H1 (cell line): ENCODE results near the gene KCNMA1. TPM values are rescaled to one million over a fixed set of nuclear protein-coding genes. Genes with fewer than 3 reads are reported as not detected.

ENCODE experiments used
- CTCF ChIA-PET: fragments of 300-600 bp; sonication (Branson Sonifier 250); formaldehyde crosslinking; loops from one replicate; lab custom pipeline; 2021; ENCODE audit not compliant: partially characterized antibody; lab: Charles Lee
- POLR2A ChIA-PET: fragments of 300-600 bp; sonication (Branson Sonifier 250); formaldehyde crosslinking; loops from one replicate; lab custom pipeline; 2021; ENCODE audit warnings: inconsistent platforms; ENCODE audit not compliant: partially characterized antibody; lab: Charles Lee
- DNase-seq, 2 experiments: peaks; one replicate each; pipeline versions ENCODE4 v3.0.0 to v3.0.0-alpha.2; 2010 to 2022; ENCODE audit warnings: low spot score in 2 of 2, low read depth in 1 of 2, mixed read lengths in 1 of 2
- FAIRE-seq: peaks from 2 replicates; lab custom pipeline; 2011; peaks lifted over from hg19 to GRCh38; lab: Jason Lieb, UNC
- H2AFZ ChIP-seq: 2 replicates; pipeline ENCODE4 v1.8.1; 2012; ENCODE audit warnings: low read length, inconsistent platforms
- H2AK5ac ChIP-seq: 2 replicates; pipeline ENCODE4 v1.6.1; 2013; ENCODE audit warnings: low read depth, low read length
- H2BK120ac ChIP-seq: replicated peaks from 2 replicates; pipeline ENCODE3; 2013; ENCODE audit warnings: low read depth, low read length, inconsistent platforms
- H2BK12ac ChIP-seq: 2 replicates; pipeline ENCODE4 v1.6.1; 2013; ENCODE audit warnings: low read depth, low read length
- H2BK15ac ChIP-seq: 2 replicates; pipeline ENCODE4 v1.6.1; 2013; ENCODE audit warnings: low read length
- H2BK20ac ChIP-seq: 2 replicates; pipeline ENCODE4 v1.6.1; 2013; ENCODE audit warnings: low read length
- H2BK5ac ChIP-seq: 2 replicates; pipeline ENCODE4 v1.6.1; 2013; ENCODE audit warnings: low read depth, low read length
- H3K14ac ChIP-seq: 2 replicates; pipeline ENCODE4 v1.6.1; 2013; ENCODE audit warnings: inconsistent platforms; ENCODE audit not compliant: insufficient read length
- H3K18ac ChIP-seq: 2 replicates; pipeline ENCODE4 v1.6.1; 2013; ENCODE audit warnings: low read length; ENCODE audit errors: extremely low read depth
- H3K23ac ChIP-seq: 2 replicates; pipeline ENCODE4 v1.6.1; 2013; ENCODE audit warnings: inconsistent platforms; ENCODE audit not compliant: insufficient read length
- H3K23me2 ChIP-seq: 2 replicates; pipeline ENCODE4 v1.6.1; 2013; ENCODE audit warnings: low read depth, low read length
- H3K27ac ChIP-seq: 2 replicates; pipeline ENCODE4 v1.6.1; 2011; ENCODE audit warnings: low read depth, low read length, inconsistent platforms
- H3K27me3 ChIP-seq, 4 experiments: replicated peaks in 1 of 4; 1 replicate in 1 of 4; 2 replicates in 3 of 4; pipeline versions ENCODE4 v1.6.1 to v1.8.1; 2011 to 2013; ENCODE audit warnings: low read length in 3 of 4, mild to moderate bottlenecking in 3 of 4, inconsistent platforms in 2 of 4, mixed read lengths in 2 of 4, moderate library complexity in 1 of 4; ENCODE audit not compliant: control insufficient read depth in 3 of 4, insufficient read depth in 3 of 4; ENCODE audit errors: extremely low read depth in 1 of 4
- H3K36me3 ChIP-seq, 4 experiments: 2 replicates each; pipeline versions ENCODE4 v1.6.1 to v1.8.1; 2011 to 2013; ENCODE audit warnings: mild to moderate bottlenecking in 4 of 4, low read length in 3 of 4, moderate library complexity in 2 of 4, control low read depth in 1 of 4, inconsistent platforms in 1 of 4; ENCODE audit not compliant: insufficient read depth in 4 of 4, control insufficient read depth in 2 of 4
- H3K4ac ChIP-seq: replicated peaks from 2 replicates; pipeline ENCODE3; 2013; ENCODE audit warnings: low read length, low read depth, mixed read lengths, inconsistent platforms; ENCODE audit not compliant: insufficient read length
- H3K4me1 ChIP-seq, 4 experiments: replicated peaks in 1 of 4; 1 replicate in 1 of 4; 2 replicates in 3 of 4; pipeline versions ENCODE4 v1.6.1 to v1.8.1; 2011 to 2013; ENCODE audit warnings: low read length in 3 of 4, inconsistent platforms in 2 of 4, mixed read lengths in 1 of 4; ENCODE audit not compliant: insufficient read depth in 4 of 4, control insufficient read depth in 3 of 4
- H3K4me2 ChIP-seq, 2 experiments: 2 replicates each; pipeline versions ENCODE4 v1.6.1 to v1.8.1; 2011 to 2013; ENCODE audit warnings: low read depth in 2 of 2, low read length in 2 of 2, control low read depth in 1 of 2, inconsistent platforms in 1 of 2, mild to moderate bottlenecking in 1 of 2; ENCODE audit not compliant: insufficient read depth in 1 of 2
- H3K4me3 ChIP-seq, 4 experiments: fragments of 200-600, 300-600 bp in 1 of 4; sonication (generic), shearing (Covaris generic), sonication (Bioruptor Twin) in 1 of 4; 2 replicates each; pipeline versions ENCODE4 v1.5.1 to v1.8.1; 2011 to 2016; ENCODE audit warnings: low read length in 4 of 4, low read depth in 3 of 4, control low read depth in 2 of 4, inconsistent platforms in 2 of 4, mild to moderate bottlenecking in 2 of 4, mixed read lengths in 1 of 4, moderate library complexity in 1 of 4; ENCODE audit not compliant: insufficient read depth in 2 of 4; ENCODE audit errors: extremely low read depth in 1 of 4
- H3K56ac ChIP-seq: replicated peaks from 2 replicates; pipeline ENCODE3; 2013; ENCODE audit warnings: low read depth, mild to moderate bottlenecking, mixed read lengths, low read length, inconsistent platforms; ENCODE audit not compliant: insufficient read length
- H3K79me1 ChIP-seq: 2 replicates; pipeline ENCODE4 v1.6.1; 2013; ENCODE audit warnings: low read depth, low read length, control low read depth
- H3K79me2 ChIP-seq, 2 experiments: 2 replicates each; pipeline versions ENCODE4 v1.6.1 to v1.8.1; 2012 to 2013; ENCODE audit warnings: low read length in 2 of 2, mild to moderate bottlenecking in 2 of 2, inconsistent platforms in 1 of 2; ENCODE audit not compliant: insufficient read depth in 2 of 2, control insufficient read depth in 1 of 2
- H3K9ac ChIP-seq, 4 experiments: replicated peaks in 1 of 4; 1 replicate in 1 of 4; 2 replicates in 3 of 4; pipeline versions ENCODE4 v1.6.1 to v1.8.1; 2011 to 2013; ENCODE audit warnings: low read depth in 3 of 4, low read length in 3 of 4, control low read depth in 2 of 4, mild to moderate bottlenecking in 2 of 4, moderate library complexity in 2 of 4, inconsistent platforms in 1 of 4; ENCODE audit errors: extremely low read depth in 1 of 4
- H3K9me3 ChIP-seq, 2 experiments: 2 replicates each; pipeline versions ENCODE4 v1.6.1 to v1.8.1; 2012 to 2013; ENCODE audit warnings: mild to moderate bottlenecking in 2 of 2, moderate library complexity in 2 of 2, control low read depth in 1 of 2, inconsistent platforms in 1 of 2, low read depth in 1 of 2, low read length in 1 of 2, mixed read lengths in 1 of 2; ENCODE audit not compliant: insufficient read depth in 2 of 2
- H4K20me1 ChIP-seq, 2 experiments: replicated peaks in 1 of 2; 2 replicates each; pipeline versions ENCODE3 to v1.8.1; 2011 to 2013; ENCODE audit warnings: inconsistent platforms in 2 of 2, low read length in 2 of 2, mild to moderate bottlenecking in 1 of 2; ENCODE audit not compliant: insufficient read depth in 2 of 2, control insufficient read depth in 1 of 2
- H4K5ac ChIP-seq: 2 replicates; pipeline ENCODE4 v1.6.1; 2013; ENCODE audit warnings: low read length, low read depth, mixed read lengths, inconsistent platforms; ENCODE audit not compliant: insufficient read length
- H4K8ac ChIP-seq: 2 replicates; pipeline ENCODE4 v1.8.0; 2013; ENCODE audit warnings: mild to moderate bottlenecking, moderate library complexity, low read length, inconsistent platforms; ENCODE audit not compliant: insufficient read depth; ENCODE audit errors: extremely low read depth
- H4K91ac ChIP-seq: replicated peaks from 2 replicates; pipeline ENCODE3; 2013; ENCODE audit warnings: low read length, mixed read lengths, inconsistent platforms; ENCODE audit not compliant: insufficient read length
- WGBS, 2 experiments: shearing (Covaris generic) in 1 of 2; methylation state at CpG; one replicate each; pipeline versions ENCODE4 v1.1.6 to v1.1.7; 2013 to 2015; ENCODE audit warnings: low lambda C conversion rate in 2 of 2, mixed read lengths in 2 of 2, inconsistent platforms in 1 of 2, low coverage in 1 of 2, missing lambda C conversion rate in 1 of 2; ENCODE audit not compliant: insufficient replicate concordance in 2 of 2, insufficient coverage in 1 of 2, insufficient read length in 1 of 2; ENCODE audit errors: extremely low coverage in 1 of 2, missing lambda C conversion rate in 1 of 2; 5-methylcytosine and 5-hydroxymethylcytosine counted together
- polyA plus RNA-seq, 7 experiments: library from polyadenylated mRNA; depleted of rRNA in 3 of 7; stranded (reverse) in 5 of 7; unstranded in 2 of 7; fragments of >200 nt in 5 of 7; fragments of 200-250 nt in 2 of 7; gene quantifications; 1 replicate in 5 of 7; 2 replicates in 1 of 7; 4 replicates in 1 of 7; pipeline versions ENCODE4 v1.2.1 to v1.2.3, GENCODE V29; 2011 to 2013; ENCODE audit warnings: missing spikeins in 2 of 7, mixed read lengths in 2 of 7
- total RNA-seq: library from RNA; stranded (reverse); fragmentation: NEBNext Ultra II Directional; extraction: Animal tissue kit (Norgen Biotek cat#: 25700); gene quantifications from 2 replicates; pipeline ENCODE4 v1.2.1, GENCODE V29; 2021

Gene KCNMA1
- total and polyA plus RNA-seq, 2 of the 8 experiments (the other 6 are each of a cell fraction or from before 2014, with no cell fraction given): 10.2 to 11.1 TPM

GRCh38 chr10:77377034-77377433 is 260.6 kb downstream of the KCNMA1 start:
- Histone ChIP-seq H3K18ac (no peak overlapping the region), H3K9me3 (no peaks in the 10 kb centered on the region), H4K91ac (no peak overlapping the region), H2BK12ac (peak overlapping the region; percentile 21; the same call in 1 of the 2 replicates), H3K9ac (no peak overlapping the region), H2BK20ac (no peak overlapping the region), H2AK5ac (no peak overlapping the region), H3K79me1 (no peaks in the 10 kb centered on the region), H3K4me3 (no peak overlapping the region), H2AFZ (no peak overlapping the region), H2BK5ac (no peak overlapping the region), H4K8ac (no peak overlapping the region), H3K14ac (no peak overlapping the region), H3K4me1 (peaks cover 0 to 6% (median 2%) of the 10 kb centered on the region in 4 experiments; a peak in 3 of 7 replicates), H3K27me3 (no peaks in the 10 kb centered on the region), H3K56ac (no peak overlapping the region), H4K5ac (no peak overlapping the region), H3K36me3 (no peaks in the 10 kb centered on the region), H2BK15ac (no peak overlapping the region), H2BK120ac (no peak overlapping the region), H3K4me2 (no peak overlapping the region), H4K20me1 (no peaks in the 10 kb centered on the region), H3K27ac (no peak overlapping the region), H3K79me2 (no peaks in the 10 kb centered on the region), H3K23me2 (no peaks in the 10 kb centered on the region), H3K4ac (no peak overlapping the region), H3K23ac (no peak overlapping the region)
- 71% methylated on average over 5 of the region's 5 CpGs; no CpG with 5 or more reads in 1 of the 2 experiments for WGBS, 2 experiments
- FAIRE-seq (no peak), DNase-seq (no peak)
- POLR2A ChIA-PET: interaction anchor here (0.5 kb wide), 1 partner anchor 24 kb away, joined by 4 read pairs; no protein-coding TSS in a partner anchor
- CTCF ChIA-PET: interaction anchor here (0.8 to 2.4 kb wide), 26 partner anchors 12 to 335 kb away, joined by 3 to 13 read pairs (median 4); partner anchors contain the start of gene KCNMA1
